ENCODE data around the gene CADM2.

- no peak for TF ChIP-seq EZH2 (IDR thresholded peaks at IDR 0.05; ENCODE audit: low read length, unreplicated experiment)
- TF ChIP-seq, protein P1, sequence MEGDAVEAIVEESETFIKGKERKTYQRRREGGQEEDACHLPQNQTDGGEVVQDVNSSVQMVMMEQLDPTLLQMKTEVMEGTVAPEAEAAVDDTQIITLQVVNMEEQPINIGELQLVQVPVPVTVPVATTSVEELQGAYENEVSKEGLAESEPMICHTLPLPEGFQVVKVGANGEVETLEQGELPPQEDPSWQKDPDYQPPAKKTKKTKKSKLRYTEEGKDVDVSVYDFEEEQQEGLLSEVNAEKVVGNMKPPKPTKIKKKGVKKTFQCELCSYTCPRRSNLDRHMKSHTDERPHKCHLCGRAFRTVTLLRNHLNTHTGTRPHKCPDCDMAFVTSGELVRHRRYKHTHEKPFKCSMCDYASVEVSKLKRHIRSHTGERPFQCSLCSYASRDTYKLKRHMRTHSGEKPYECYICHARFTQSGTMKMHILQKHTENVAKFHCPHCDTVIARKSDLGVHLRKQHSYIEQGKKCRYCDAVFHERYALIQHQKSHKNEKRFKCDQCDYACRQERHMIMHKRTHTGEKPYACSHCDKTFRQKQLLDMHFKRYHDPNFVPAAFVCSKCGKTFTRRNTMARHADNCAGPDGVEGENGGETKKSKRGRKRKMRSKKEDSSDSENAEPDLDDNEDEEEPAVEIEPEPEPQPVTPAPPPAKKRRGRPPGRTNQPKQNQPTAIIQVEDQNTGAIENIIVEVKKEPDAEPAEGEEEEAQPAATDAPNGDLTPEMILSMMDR (conservative IDR thresholded peaks at IDR 0.05; ENCODE audit: low read depth, low read length), result no peak
Observed at GRCh38 chr3:85254738-85255137, 295.9 kb downstream of the CADM2 start.
